ENCODE measurements around the gene MFRP.

DNA sequence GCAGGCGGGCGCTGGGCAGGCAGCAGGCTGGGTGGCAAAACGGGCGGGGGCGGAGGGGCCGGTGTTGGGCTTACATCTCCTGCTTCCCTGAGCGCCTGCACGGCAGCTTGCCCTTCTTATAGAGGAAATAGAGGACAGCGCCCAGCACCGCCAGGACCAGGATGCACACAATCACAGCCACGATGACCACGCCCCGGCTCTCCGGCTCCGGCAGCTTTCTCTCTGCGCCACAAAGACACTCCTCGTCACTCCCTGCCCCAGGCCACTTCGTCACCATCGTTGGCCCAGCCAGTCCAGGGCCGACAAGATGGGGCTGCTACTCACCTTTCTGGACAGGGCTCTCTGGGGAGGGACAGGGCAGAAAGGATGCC, 35.8 kb downstream of the MFRP start:
- TF ChIP-seq FOXK1 (CRISPR knock-in tag; IDR thresholded peaks at IDR 0.05) (no peak), MAX (CRISPR knock-in tag; IDR thresholded peaks at IDR 0.05) (no peak), ATF2 (CRISPR knock-in tag; IDR thresholded peaks at IDR 0.05; ENCODE audit: borderline replicate concordance, low read depth) (no peak)
- TF ChIP-seq, protein P1, sequence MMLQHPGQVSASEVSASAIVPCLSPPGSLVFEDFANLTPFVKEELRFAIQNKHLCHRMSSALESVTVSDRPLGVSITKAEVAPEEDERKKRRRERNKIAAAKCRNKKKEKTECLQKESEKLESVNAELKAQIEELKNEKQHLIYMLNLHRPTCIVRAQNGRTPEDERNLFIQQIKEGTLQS (CRISPR knock-in tag; conservative IDR thresholded peaks at IDR 0.05), result no peak
- TF ChIP-seq, protein P2, sequence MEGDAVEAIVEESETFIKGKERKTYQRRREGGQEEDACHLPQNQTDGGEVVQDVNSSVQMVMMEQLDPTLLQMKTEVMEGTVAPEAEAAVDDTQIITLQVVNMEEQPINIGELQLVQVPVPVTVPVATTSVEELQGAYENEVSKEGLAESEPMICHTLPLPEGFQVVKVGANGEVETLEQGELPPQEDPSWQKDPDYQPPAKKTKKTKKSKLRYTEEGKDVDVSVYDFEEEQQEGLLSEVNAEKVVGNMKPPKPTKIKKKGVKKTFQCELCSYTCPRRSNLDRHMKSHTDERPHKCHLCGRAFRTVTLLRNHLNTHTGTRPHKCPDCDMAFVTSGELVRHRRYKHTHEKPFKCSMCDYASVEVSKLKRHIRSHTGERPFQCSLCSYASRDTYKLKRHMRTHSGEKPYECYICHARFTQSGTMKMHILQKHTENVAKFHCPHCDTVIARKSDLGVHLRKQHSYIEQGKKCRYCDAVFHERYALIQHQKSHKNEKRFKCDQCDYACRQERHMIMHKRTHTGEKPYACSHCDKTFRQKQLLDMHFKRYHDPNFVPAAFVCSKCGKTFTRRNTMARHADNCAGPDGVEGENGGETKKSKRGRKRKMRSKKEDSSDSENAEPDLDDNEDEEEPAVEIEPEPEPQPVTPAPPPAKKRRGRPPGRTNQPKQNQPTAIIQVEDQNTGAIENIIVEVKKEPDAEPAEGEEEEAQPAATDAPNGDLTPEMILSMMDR (IDR thresholded peaks at IDR 0.05), result no peak
